ENCODE data around the gene AGT.

DNA sequence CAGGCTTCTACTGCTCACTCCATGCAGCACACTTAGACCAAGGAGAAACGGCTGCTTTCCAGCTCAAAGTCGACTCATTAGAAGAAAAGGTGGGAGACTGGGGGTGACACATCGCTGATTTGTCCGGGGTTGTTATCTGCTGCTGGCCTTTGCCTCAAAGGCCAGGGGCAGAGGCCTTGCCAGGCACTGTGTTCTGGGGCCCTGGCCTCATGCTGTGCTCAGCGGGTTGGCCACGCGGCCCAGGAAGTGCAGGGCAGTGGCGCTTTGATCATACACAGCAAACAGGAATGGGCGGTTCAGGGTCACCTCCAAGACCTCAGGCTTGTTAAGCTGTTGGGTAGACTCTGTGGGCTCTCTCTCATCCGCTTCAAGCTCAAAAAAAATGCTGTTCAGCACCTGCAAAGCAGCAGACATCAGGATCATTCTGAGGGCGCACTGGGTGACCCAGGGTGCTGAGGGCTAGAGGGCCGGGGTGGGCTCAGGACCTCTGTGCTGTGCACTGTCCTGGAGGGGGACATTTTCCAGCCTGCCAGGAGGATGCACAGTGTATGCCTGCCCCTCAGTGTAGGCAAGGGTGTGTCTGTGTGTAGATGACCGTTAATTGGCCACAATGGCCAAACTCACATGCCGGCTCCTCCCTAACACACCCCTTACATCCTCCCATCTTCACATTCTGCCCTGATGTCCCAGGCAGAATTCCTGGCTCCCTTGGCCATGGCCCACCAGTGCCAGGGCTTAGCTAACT lies 10.8 kb downstream of the AGT start:
- TF ChIP-seq FOXK2 (IDR thresholded peaks at IDR 0.05) (no peak), SUZ12 (IDR thresholded peaks at IDR 0.05) (no peak), SP1 (IDR thresholded peaks at IDR 0.05) (no peak), BHLHE40 (IDR thresholded peaks at IDR 0.05; ENCODE audit: borderline replicate concordance) (no peak), FOXM1 (IDR thresholded peaks at IDR 0.05; ENCODE audit: borderline replicate concordance) (no peak), ELF4 (IDR thresholded peaks at IDR 0.05) (no peak; the same call in 1 of the 2 replicates), TARDBP (IDR thresholded peaks at IDR 0.05) (no peak), FOXA1 (IDR thresholded peaks at IDR 0.05) (no peak), ARNT (IDR thresholded peaks at IDR 0.05) (no peak), NFRKB (IDR thresholded peaks at IDR 0.05) (no peak), CTBP1 (IDR thresholded peaks at IDR 0.05; ENCODE audit: borderline replicate concordance) (no peak), ZNF384 (IDR thresholded peaks at IDR 0.05) (no peak), L3MBTL2 (conservative IDR thresholded peaks at IDR 0.05) (peak; percentile 29; the same call in 1 of the 2 replicates)
- TF ChIP-seq, protein P1, sequence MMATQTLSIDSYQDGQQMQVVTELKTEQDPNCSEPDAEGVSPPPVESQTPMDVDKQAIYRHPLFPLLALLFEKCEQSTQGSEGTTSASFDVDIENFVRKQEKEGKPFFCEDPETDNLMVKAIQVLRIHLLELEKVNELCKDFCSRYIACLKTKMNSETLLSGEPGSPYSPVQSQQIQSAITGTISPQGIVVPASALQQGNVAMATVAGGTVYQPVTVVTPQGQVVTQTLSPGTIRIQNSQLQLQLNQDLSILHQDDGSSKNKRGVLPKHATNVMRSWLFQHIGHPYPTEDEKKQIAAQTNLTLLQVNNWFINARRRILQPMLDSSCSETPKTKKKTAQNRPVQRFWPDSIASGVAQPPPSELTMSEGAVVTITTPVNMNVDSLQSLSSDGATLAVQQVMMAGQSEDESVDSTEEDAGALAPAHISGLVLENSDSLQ (IDR thresholded peaks at IDR 0.05), result no peak

All from HEK293T (cell line).